Body of pancreas (tissue), 4 donors: Measurements from ENCODE around the gene IGSF6.

Experiments used
- POLR2A ChIP-seq, 3 donors: fragments of 450-650 bp; IDR thresholded peaks; one replicate each; pipeline ENCODE4 v1.6.1; 2016; ENCODE audit warnings: antibody characterized with exemption in 3 of 3, mild to moderate bottlenecking in 2 of 3
- TF ChIP-seq, protein P1 (sequence below), 7 experiments: fragments of 450-650 bp in 4 of 7; fragments of 200-600 bp in 3 of 7; sonication (generic) in 3 of 7; IDR thresholded peaks; one replicate each; pipeline ENCODE4 v1.5.1; 2016 to 2019; ENCODE audit warnings: antibody characterized with exemption in 7 of 7

DNA sequence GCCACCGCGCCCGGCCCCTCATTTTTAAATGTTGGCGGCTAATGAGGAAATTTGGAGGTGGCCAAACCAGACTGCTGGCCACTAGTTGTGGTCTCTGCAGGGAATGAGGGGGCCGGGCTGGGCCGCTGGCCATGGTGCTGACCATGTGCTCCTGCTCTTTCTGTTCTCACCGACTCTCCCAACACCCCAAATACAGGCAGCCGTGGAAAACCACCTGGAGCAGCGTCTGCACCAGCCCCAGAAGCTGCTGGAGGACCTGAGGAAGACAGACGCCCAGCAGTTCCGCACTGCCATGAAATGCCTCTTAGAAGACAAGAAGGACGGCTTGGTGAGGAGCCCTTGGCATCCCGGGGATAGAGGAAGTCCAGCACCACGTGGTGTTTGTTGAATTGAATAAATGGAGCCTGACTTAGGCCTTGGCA lies 32.6 kb upstream of the IGSF6 start:
- TF ChIP-seq, protein P1, sequence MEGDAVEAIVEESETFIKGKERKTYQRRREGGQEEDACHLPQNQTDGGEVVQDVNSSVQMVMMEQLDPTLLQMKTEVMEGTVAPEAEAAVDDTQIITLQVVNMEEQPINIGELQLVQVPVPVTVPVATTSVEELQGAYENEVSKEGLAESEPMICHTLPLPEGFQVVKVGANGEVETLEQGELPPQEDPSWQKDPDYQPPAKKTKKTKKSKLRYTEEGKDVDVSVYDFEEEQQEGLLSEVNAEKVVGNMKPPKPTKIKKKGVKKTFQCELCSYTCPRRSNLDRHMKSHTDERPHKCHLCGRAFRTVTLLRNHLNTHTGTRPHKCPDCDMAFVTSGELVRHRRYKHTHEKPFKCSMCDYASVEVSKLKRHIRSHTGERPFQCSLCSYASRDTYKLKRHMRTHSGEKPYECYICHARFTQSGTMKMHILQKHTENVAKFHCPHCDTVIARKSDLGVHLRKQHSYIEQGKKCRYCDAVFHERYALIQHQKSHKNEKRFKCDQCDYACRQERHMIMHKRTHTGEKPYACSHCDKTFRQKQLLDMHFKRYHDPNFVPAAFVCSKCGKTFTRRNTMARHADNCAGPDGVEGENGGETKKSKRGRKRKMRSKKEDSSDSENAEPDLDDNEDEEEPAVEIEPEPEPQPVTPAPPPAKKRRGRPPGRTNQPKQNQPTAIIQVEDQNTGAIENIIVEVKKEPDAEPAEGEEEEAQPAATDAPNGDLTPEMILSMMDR (IDR thresholded peaks at IDR 0.05) = no peak
- TF ChIP-seq POLR2A (IDR thresholded peaks at IDR 0.05) = no peak
